ENCODE data around the gene DSG3. TPM values are rescaled to one million over a fixed set of nuclear protein-coding genes. Genes with fewer than 3 reads are reported as not detected.

DSG3 gene
- total and polyA plus RNA-seq, 2 of the 13 experiments (the other 11 are each of a cell fraction or from before 2014, with no cell fraction given), result not detected

DNA sequence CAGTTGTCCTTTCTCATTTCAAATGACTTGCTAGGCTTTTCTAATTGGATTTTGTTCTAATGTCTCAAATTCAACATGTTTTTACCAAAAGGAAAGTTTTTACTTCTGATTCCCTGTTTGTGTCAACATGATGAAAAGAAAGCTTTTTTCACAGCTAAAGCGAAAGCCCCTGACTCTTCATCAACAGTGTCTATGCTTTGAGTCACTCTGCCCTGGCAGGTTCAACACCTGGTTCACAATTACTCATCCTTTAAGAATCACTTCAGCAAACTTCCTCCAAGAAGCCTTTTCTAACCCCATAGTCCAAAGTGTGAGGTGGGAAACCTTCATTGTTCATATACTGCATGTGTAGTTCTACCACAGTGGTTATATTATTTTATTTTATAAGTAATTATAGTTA, 42.8 kb downstream of the DSG3 start:
- ChIA-PET CTCF (ENCODE audit: low intra/inter-chr PET ratio, low total read pairs) (no interaction called here), POLR2A (no interaction called here)
- BruUV-seq (replicated peaks), result no TSS peak
- FAIRE-seq, result no peak
- Histone ChIP-seq H3K27ac (ENCODE audit: extremely low read length, insufficient read depth, low read length) (no peak overlapping the region), H3K36me3 (replicated peaks in 1 of 2; ENCODE audit: control insufficient read depth in 1 of 2, insufficient read depth in 2 of 2, low read length in 2 of 2) (no peaks in the 10 kb centered on the region), H3K9ac (ENCODE audit: insufficient read depth, low read depth, low read length) (no peak overlapping the region), H3K79me2 (ENCODE audit: insufficient read depth, low read length) (no peaks in the 10 kb centered on the region), H3K4me2 (ENCODE audit: low read depth, low read length) (no peak overlapping the region), H3K4me3 (replicated peaks in 1 of 3; ENCODE audit: insufficient read depth in 1 of 3, low read depth in 2 of 3, low read length in 3 of 3) (no peak overlapping the region), H3K4me1 (ENCODE audit: insufficient read depth, low read length) (no peaks in the 10 kb centered on the region), H2AFZ (ENCODE audit: low read length) (no peak overlapping the region), H3K9me3 (ENCODE audit: low read length) (no peaks in the 10 kb centered on the region), H4K20me1 (ENCODE audit: insufficient read depth, low read length) (no peaks in the 10 kb centered on the region), H3K27me3 (ENCODE audit: control insufficient read depth in 1 of 2, insufficient read depth in 2 of 2, low read length in 2 of 2) (peaks cover 0 to 17% of the 10 kb centered on the region in 2 experiments; a peak in 2 of 5 replicates)
- no peak for ATAC-seq
- WGBS (ENCODE audit: low lambda C conversion rate), result 5% methylated on average over 1 of the region's 1 CpG
- DNase-seq (ENCODE audit: low spot score), result no peak
- intact Hi-C loops (cut with micrococcal nuclease; ENCODE audit: unreplicated experiment) (no loop called here), in situ Hi-C loops (cut with HindIII; ENCODE audit: extremely low pct_ligation_motif_present, low pct_unique_long_range_greater_than_20kb) (no loop called here)
- no peak for TF ChIP-seq CEBPG (CRISPR knock-in tag; IDR thresholded peaks at IDR 0.05)
- no peak for TF ChIP-seq ZNF563 (CRISPR knock-in tag; IDR thresholded peaks at IDR 0.05)
- no peak for TF ChIP-seq RAD21 (CRISPR knock-in tag; IDR thresholded peaks at IDR 0.05)
- TF ChIP-seq ZNF781 (CRISPR knock-in tag; IDR thresholded peaks at IDR 0.05; ENCODE audit: borderline replicate concordance, not compliant biosample characterization), result no peak
- no peak for TF ChIP-seq CC2D1A (CRISPR knock-in tag; IDR thresholded peaks at IDR 0.05)
- no peak for TF ChIP-seq ZNF850 (CRISPR knock-in tag; conservative IDR thresholded peaks at IDR 0.05)
- TF ChIP-seq MAFK (conservative IDR thresholded peaks at IDR 0.05 in 1 of 2, IDR thresholded peaks at IDR 0.05 in 1 of 2; ENCODE audit: low read length in 2 of 2), result no peak
- TF ChIP-seq ZSCAN25 (CRISPR knock-in tag; IDR thresholded peaks at IDR 0.05), result no peak
- TF ChIP-seq, protein P1, sequence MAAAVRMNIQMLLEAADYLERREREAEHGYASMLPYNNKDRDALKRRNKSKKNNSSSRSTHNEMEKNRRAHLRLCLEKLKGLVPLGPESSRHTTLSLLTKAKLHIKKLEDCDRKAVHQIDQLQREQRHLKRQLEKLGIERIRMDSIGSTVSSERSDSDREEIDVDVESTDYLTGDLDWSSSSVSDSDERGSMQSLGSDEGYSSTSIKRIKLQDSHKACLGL (CRISPR knock-in tag; IDR thresholded peaks at IDR 0.05), result no peak

DNA sequence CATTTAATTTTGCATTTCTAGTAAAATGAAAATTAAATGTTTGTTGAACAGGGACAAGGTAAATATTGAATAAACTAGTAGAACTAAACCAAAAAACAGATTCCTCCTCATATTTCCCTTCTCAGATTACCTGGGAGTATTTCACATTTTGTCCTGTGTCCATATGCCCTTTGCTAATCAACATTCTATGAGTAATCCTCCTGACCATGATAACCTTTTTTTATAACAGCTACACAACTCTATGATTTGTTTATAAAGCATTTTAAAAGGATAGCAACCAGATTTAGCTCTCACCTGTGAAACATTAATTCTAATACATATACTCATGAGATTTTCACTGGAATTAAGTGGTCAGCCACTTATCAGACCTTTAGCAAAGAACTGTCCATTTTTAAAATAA, 43.3 kb downstream of the DSG3 start:
- ATAC-seq, result no peak
- intact Hi-C loops (cut with micrococcal nuclease; ENCODE audit: unreplicated experiment), result no loop called here
- Histone ChIP-seq H2AFZ (ENCODE audit: low read length) (no peak overlapping the region), H3K9me3 (ENCODE audit: low read length) (no peaks in the 10 kb centered on the region), H4K20me1 (ENCODE audit: insufficient read depth, low read length) (no peaks in the 10 kb centered on the region), H3K36me3 (replicated peaks in 1 of 2; ENCODE audit: control insufficient read depth in 1 of 2, insufficient read depth in 2 of 2, low read length in 2 of 2) (no peaks in the 10 kb centered on the region), H3K4me1 (ENCODE audit: insufficient read depth, low read length) (no peaks in the 10 kb centered on the region), H3K9ac (ENCODE audit: insufficient read depth, low read depth, low read length) (no peak overlapping the region), H3K4me3 (replicated peaks in 1 of 3; ENCODE audit: insufficient read depth in 1 of 3, low read depth in 2 of 3, low read length in 3 of 3) (no peak overlapping the region), H3K4me2 (ENCODE audit: low read depth, low read length) (no peak overlapping the region), H3K27ac (ENCODE audit: extremely low read length, insufficient read depth, low read length) (no peak overlapping the region), H3K27me3 (ENCODE audit: control insufficient read depth in 1 of 2, insufficient read depth in 2 of 2, low read length in 2 of 2) (peaks cover 0 to 17% of the 10 kb centered on the region in 2 experiments; a peak in 2 of 5 replicates), H3K79me2 (ENCODE audit: insufficient read depth, low read length) (no peaks in the 10 kb centered on the region)
- FAIRE-seq, result no peak
- no peak for DNase-seq (ENCODE audit: low spot score)
- ChIA-PET POLR2A (no interaction called here), CTCF (ENCODE audit: low intra/inter-chr PET ratio, low total read pairs) (no interaction called here)
- in situ Hi-C loops (cut with HindIII; ENCODE audit: extremely low pct_ligation_motif_present, low pct_unique_long_range_greater_than_20kb), result no loop called here
- no TSS peak for BruUV-seq (replicated peaks)
- TF ChIP-seq MIXL1 (CRISPR knock-in tag; IDR thresholded peaks at IDR 0.05) (no peak), CREM (IDR thresholded peaks at IDR 0.05) (no peak), CREM (CRISPR knock-in tag; IDR thresholded peaks at IDR 0.05) (no peak), TGIF2 (CRISPR knock-in tag; IDR thresholded peaks at IDR 0.05) (no peak)
- TF ChIP-seq, protein P2, sequence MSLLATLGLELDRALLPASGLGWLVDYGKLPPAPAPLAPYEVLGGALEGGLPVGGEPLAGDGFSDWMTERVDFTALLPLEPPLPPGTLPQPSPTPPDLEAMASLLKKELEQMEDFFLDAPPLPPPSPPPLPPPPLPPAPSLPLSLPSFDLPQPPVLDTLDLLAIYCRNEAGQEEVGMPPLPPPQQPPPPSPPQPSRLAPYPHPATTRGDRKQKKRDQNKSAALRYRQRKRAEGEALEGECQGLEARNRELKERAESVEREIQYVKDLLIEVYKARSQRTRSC (CRISPR knock-in tag; IDR thresholded peaks at IDR 0.05; ENCODE audit: low read depth), result no peak
- TF ChIP-seq, protein P3, sequence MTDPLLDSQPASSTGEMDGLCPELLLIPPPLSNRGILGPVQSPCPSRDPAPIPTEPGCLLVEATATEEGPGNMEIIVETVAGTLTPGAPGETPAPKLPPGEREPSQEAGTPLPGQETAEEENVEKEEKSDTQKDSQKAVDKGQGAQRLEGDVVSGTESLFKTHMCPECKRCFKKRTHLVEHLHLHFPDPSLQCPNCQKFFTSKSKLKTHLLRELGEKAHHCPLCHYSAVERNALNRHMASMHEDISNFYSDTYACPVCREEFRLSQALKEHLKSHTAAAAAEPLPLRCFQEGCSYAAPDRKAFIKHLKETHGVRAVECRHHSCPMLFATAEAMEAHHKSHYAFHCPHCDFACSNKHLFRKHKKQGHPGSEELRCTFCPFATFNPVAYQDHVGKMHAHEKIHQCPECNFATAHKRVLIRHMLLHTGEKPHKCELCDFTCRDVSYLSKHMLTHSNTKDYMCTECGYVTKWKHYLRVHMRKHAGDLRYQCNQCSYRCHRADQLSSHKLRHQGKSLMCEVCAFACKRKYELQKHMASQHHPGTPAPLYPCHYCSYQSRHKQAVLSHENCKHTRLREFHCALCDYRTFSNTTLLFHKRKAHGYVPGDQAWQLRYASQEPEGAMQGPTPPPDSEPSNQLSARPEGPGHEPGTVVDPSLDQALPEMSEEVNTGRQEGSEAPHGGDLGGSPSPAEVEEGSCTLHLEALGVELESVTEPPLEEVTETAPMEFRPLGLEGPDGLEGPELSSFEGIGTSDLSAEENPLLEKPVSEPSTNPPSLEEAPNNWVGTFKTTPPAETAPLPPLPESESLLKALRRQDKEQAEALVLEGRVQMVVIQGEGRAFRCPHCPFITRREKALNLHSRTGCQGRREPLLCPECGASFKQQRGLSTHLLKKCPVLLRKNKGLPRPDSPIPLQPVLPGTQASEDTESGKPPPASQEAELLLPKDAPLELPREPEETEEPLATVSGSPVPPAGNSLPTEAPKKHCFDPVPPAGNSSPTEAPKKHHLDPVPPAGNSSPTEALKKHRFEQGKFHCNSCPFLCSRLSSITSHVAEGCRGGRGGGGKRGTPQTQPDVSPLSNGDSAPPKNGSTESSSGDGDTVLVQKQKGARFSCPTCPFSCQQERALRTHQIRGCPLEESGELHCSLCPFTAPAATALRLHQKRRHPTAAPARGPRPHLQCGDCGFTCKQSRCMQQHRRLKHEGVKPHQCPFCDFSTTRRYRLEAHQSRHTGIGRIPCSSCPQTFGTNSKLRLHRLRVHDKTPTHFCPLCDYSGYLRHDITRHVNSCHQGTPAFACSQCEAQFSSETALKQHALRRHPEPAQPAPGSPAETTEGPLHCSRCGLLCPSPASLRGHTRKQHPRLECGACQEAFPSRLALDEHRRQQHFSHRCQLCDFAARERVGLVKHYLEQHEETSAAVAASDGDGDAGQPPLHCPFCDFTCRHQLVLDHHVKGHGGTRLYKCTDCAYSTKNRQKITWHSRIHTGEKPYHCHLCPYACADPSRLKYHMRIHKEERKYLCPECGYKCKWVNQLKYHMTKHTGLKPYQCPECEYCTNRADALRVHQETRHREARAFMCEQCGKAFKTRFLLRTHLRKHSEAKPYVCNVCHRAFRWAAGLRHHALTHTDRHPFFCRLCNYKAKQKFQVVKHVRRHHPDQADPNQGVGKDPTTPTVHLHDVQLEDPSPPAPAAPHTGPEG (CRISPR knock-in tag; IDR thresholded peaks at IDR 0.05), result no peak
